ENCODE measurements around the gene RLF.

DNA sequence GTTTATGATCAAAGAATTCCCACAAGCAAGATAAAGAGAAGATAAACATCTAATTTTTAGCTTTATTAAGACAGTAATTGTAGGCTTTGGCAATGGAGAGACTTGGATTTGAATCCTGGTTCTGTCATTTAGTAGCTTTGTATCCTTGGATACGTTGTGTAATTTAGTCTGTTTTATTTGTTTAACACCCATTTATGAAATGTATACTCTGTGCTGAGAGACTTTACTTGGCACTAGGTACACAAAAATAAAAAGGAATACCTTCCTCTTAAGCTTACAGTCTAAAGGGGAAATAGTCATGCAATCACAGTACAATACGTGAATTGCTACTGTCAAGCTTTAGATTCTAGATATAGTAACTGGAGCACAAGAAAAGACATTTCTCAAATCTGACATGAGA is 120.7 kb downstream of the RLF start:
- TF ChIP-seq, protein P1, sequence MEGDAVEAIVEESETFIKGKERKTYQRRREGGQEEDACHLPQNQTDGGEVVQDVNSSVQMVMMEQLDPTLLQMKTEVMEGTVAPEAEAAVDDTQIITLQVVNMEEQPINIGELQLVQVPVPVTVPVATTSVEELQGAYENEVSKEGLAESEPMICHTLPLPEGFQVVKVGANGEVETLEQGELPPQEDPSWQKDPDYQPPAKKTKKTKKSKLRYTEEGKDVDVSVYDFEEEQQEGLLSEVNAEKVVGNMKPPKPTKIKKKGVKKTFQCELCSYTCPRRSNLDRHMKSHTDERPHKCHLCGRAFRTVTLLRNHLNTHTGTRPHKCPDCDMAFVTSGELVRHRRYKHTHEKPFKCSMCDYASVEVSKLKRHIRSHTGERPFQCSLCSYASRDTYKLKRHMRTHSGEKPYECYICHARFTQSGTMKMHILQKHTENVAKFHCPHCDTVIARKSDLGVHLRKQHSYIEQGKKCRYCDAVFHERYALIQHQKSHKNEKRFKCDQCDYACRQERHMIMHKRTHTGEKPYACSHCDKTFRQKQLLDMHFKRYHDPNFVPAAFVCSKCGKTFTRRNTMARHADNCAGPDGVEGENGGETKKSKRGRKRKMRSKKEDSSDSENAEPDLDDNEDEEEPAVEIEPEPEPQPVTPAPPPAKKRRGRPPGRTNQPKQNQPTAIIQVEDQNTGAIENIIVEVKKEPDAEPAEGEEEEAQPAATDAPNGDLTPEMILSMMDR (IDR thresholded peaks at IDR 0.05): no peak
- TF ChIP-seq POLR2AphosphoS5 (IDR thresholded peaks at IDR 0.05; ENCODE audit: insufficient read depth in 1 of 2, low read depth in 1 of 2): no peak
